Measurements from ENCODE around the gene DNAJC9. TPM values are rescaled to one million over a fixed set of nuclear protein-coding genes. Genes with fewer than 3 reads are reported as not detected.

DNAJC9 gene
- total and polyA plus RNA-seq, 11 donors, result 5.8 to 11.6 (median 6.8) TPM

DNA sequence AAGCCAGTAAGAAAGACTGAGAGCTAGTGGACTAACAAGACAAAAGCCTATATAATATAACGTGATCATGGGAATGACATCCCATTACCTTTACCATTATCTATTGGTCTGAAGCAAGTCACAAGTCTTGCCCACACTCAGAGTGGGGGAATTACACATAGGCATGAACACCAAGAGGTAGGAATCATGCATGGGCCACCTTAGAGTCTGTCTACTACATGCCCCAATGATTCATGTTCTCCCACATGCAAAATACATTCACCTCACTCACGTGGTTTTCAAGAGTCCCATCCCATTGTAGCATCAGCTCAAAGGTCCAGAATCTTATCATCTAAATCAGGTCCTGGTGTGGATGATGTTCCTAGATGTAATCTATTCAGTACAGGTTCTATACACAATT lies 29.4 kb downstream of the DNAJC9 start:
- ATAC-seq (no peak), DNase-seq (no peak)
- 91 to 100% (median 94%) methylated on average over 2 of the region's 2 CpGs for WGBS, 4 donors
- Histone ChIP-seq H3K27me3 (no peaks in the 10 kb centered on the region), H3K36me3 (peaks cover 0 to 48% (median 24%) of the 10 kb centered on the region in 9 donors), H3K27ac (no peak overlapping the region), H3K9me3 (no peaks in the 10 kb centered on the region), H3K4me3 (no peak overlapping the region), H3K4me1 (no peaks in the 10 kb centered on the region)
- no peak for TF ChIP-seq POLR2A (IDR thresholded peaks at IDR 0.05)
- TF ChIP-seq, protein P1, sequence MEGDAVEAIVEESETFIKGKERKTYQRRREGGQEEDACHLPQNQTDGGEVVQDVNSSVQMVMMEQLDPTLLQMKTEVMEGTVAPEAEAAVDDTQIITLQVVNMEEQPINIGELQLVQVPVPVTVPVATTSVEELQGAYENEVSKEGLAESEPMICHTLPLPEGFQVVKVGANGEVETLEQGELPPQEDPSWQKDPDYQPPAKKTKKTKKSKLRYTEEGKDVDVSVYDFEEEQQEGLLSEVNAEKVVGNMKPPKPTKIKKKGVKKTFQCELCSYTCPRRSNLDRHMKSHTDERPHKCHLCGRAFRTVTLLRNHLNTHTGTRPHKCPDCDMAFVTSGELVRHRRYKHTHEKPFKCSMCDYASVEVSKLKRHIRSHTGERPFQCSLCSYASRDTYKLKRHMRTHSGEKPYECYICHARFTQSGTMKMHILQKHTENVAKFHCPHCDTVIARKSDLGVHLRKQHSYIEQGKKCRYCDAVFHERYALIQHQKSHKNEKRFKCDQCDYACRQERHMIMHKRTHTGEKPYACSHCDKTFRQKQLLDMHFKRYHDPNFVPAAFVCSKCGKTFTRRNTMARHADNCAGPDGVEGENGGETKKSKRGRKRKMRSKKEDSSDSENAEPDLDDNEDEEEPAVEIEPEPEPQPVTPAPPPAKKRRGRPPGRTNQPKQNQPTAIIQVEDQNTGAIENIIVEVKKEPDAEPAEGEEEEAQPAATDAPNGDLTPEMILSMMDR (IDR thresholded peaks at IDR 0.05), result no peak
- intact Hi-C loops (cut with DNase I), result no loop called here

- peaks cover 0 to 51% (median 37%) of the 10 kb centered on the region in 9 donors for H3K36me3 ChIP-seq
- WGBS, 4 donors, result 95 to 100% (median 97%) methylated on average over 1 of the region's 1 CpG
Observed at GRCh38 chr10:73215749-73216148, 31.3 kb downstream of the DNAJC9 start.

DNA sequence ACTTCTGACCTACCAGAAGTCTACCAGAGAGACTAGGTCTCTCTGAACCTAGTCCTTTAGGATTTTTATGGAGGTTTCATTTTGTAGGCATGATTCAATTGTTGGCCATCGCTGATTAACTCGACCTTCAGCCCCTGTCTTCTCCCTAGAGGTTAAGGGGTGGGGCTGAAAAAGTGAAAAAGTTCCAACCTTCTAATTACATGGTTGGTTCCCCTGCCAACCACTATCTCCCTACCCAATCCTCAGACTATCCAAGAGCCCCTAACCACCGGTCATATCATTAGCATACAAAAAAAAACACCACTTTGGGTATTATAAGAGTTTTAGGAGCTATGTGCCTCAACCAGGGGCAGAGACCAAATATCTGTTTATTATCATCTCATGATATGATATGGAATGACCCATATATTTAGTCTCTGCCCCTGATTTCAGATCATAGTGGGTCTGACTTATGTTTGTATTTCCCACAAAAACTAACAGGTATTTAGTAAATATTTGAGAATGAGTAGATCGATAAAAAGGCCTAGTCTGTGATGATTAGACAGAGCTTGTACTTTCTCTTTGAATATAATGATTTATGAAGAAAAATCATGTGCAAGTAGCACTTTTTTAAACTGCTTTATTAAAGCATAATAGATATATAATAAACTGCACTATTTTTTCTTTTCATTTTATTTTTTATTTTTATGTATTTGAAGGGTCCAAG lies 35.8 kb downstream of the DNAJC9 start:
- DNase-seq, result no peak
- H3K9me3 ChIP-seq, result peaks cover 0 to 3% (median 0%) of the 10 kb centered on the region in 12 donors
- ATAC-seq, result no peak
- H3K36me3 ChIP-seq, result peaks cover 0 to 49% (median 27%) of the 10 kb centered on the region in 9 donors
- intact Hi-C loops (cut with DNase I), result no loop called here
- no peaks in the 10 kb centered on the region for H3K27me3 ChIP-seq
- H3K4me1 ChIP-seq, result peaks cover 0 to 6% (median 0%) of the 10 kb centered on the region in 12 donors
- TF ChIP-seq, protein P1 (IDR thresholded peaks at IDR 0.05), result no peak
- no peak for TF ChIP-seq POLR2A (IDR thresholded peaks at IDR 0.05)
- H3K4me3 ChIP-seq, result no peak overlapping the region
- WGBS, 4 donors, result 78 to 84% (median 80%) methylated on average over 4 of the region's 4 CpGs
- no peak overlapping the region for H3K27ac ChIP-seq

More at GRCh38 chr10:73215749-73216148, 31.3 kb downstream of the DNAJC9 start:
- Histone ChIP-seq H3K4me3 (no peak overlapping the region), H3K4me1 (no peaks in the 10 kb centered on the region), H3K27ac (no peak overlapping the region), H3K27me3 (no peaks in the 10 kb centered on the region), H3K9me3 (no peaks in the 10 kb centered on the region)
- ATAC-seq (no peak), DNase-seq (no peak)
- TF ChIP-seq, protein P1 (IDR thresholded peaks at IDR 0.05), result no peak
- TF ChIP-seq POLR2A (IDR thresholded peaks at IDR 0.05), result no peak
- intact Hi-C loops (cut with DNase I), result no loop called here

DNA sequence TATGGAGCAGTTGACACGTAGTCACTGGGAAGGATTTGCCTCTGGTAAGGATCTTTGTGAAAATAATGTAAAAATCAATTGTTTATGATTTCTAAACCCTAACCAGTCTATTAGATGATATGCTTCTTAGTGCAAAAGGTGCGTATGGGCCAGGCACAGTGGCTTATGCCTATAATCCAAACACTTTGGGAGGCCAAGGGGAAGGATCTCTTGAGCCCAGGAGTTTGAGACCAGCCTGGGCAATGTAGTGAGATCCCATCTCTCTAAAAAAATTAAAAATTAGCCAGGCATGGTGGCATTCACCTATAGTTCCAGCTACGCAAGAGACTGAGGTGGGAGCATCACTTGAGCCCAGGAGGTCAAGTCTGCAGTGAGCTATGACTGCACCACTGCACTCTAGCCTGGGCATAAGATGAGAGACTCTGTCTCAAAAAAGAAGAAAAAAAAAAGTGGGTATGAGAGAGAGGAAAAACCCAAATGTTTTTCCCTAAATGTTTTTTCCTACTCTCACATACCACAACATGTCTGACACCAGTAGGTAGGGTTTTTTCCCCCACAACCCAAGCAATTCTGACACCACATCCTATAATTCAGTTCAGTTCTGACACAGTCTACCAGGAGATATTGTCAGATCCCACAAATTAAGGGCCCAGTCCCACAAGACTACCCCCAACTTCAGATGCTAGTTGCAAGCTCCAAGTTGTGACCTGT lies 36.5 kb downstream of the DNAJC9 start:
- ATAC-seq, result no peak
- 93 to 98% (median 98%) methylated on average over 3 of the region's 3 CpGs for WGBS, 4 donors

More for the DNA sequence above, 36.5 kb downstream of the DNAJC9 start:
- Histone ChIP-seq H3K36me3 (peaks cover 0 to 45% (median 23%) of the 10 kb centered on the region in 9 donors), H3K27ac (no peak overlapping the region), H3K9me3 (peaks cover 0 to 3% (median 0%) of the 10 kb centered on the region in 12 donors), H3K27me3 (no peaks in the 10 kb centered on the region), H3K4me3 (no peak overlapping the region), H3K4me1 (peaks cover 0 to 6% (median 0%) of the 10 kb centered on the region in 12 donors)
- TF ChIP-seq, protein P1 (IDR thresholded peaks at IDR 0.05), result no peak
- no peak for TF ChIP-seq POLR2A (IDR thresholded peaks at IDR 0.05)
- intact Hi-C loops (cut with DNase I), result no loop called here
- no peak for DNase-seq

Data from heart left ventricle (tissue), 16 donors.